ENCODE data around the gene MBLAC2.

MBLAC2 gene

GRCh38 chr5:90474235-90475107 is at the start of gene MBLAC2, which contains the start of gene POLR3G:
MBLAC2 (minus strand) TSS chr5:90474771; CDS start chr5:90474292, 479 bp downstream.
POLR3G (plus strand) TSS chr5:90474864; CDS start chr5:90485568, 10,704 bp downstream.
- peak; percentile 93 for DNase-seq

- no peak for DNase-seq
Measured at GRCh38 chr5:90519081-90519480, 44.5 kb upstream of the MBLAC2 start.

GRCh38 chr5:90518661-90519060 is 44.1 kb upstream of the MBLAC2 start:
- no peak for DNase-seq

DNA sequence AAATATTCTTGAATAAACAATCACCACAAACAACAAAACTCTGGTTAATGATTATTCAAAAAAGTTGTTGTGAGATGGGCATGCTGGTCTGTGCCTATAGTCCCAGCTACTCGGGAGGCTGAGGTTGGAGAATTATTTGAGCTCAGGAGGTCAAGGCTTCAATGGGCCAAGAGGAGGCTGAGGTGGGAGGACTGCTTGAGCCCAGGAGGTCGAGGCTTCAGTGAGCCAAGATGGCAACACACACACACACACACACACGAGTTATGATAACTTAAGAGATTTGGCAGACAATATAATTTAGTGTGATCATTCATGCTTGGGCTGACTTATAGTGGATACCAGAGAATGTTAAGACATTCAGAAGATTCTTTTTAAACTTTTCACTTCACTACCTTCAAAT is 39.9 kb upstream of the MBLAC2 start:
- DNase-seq, result no peak

GRCh38 chr5:90510438-90510837 is 35.9 kb upstream of the MBLAC2 start:
- no peak for DNase-seq

DNA sequence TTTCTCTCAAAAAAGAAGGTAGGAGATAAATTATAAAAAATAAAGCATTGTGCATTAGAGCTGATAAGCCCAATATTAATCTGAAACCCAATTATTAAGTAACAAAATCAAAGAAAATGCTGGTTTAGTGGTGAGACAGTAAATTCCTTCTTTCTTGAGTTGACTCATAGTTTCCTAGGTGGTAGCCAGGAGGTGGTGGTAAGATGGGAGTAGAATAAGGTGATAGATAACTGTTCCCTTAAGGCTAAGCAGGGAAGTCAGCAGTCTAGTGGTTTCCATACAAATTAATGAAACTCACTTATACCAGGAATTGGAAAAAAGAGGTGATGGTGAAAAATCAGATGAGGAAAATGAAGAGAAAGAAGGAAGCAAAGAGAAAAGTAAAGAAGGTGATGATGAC is 31.6 kb upstream of the MBLAC2 start:
- no peak for DNase-seq

DNA sequence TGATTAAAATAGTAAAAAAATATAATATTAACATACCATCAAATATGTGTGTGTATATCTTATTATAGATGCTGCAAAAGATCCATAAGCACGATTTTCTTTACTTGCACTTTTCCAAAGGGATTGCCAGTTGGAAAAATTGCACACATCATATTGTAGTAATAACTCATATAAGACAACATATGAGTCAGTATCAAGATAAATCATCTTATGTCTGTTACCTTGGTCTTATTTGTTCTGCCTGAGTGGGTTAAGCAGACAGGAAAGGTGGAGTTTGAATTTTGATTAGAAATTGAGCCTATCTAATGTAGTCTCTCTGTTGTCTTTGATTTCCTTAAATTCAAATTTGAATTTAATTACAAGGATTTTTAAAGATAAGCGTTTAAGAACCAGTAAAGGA is 30.2 kb upstream of the MBLAC2 start:
- DNase-seq, result no peak

DNA sequence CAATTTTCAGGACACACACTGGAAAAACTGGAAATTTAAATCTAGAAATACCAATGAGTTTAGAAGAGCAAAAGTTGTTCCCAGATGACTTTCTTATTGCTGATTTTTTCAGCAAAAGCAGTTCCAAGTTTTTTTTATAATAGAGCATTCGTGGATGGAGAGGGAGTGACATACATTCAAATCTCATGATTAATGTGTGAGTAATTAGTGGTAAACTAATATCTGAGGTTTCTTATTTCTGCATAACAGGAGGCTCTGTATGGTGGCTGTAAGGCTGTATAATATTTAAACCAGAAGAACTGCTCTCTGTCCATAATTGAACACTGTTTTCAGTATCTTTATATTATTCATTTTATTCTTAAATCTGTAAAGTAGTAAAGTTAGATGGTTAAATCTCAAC is 29.0 kb upstream of the MBLAC2 start:
- no peak for DNase-seq

GRCh38 chr5:90495146-90495545 is 20.6 kb upstream of the MBLAC2 start:
- DNase-seq, result no peak

DNA sequence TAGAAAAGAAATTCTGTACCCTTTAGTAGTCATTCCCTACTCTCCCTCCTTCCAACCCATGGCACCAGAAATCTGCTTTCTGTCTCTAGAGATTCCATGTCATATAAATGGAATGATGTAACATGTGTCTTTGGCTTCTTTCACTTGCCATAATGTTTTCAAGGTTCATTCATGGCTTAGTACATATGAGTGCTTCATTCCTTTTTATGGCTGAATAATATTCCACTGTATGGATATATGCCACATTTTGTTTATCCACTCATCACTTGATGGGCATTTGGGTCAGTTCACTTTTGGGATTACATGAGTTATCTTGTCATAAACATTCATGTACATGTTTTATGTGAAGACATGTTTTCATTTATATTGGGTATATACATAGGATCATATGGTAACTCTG is 19.5 kb upstream of the MBLAC2 start:
- no peak for DNase-seq

DNA sequence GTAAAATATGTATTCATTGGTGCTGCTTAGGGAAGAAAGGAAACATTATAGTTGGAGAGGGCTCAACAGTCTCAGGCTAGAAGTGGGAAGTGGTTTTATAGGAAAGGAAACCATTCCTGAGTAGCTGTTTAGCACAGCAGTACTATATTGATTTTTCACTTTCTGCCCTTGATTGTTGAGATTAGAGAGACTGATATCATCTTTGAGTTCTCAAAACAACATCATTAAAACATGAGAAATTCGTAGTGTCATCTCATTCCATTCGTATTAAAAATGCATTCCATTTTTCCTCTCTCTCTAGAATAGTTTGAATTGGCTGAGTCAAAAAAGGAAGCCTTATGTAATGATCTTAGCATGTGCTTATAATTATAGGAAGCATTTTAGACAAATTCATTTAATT is 14.2 kb upstream of the MBLAC2 start:
- DNase-seq, result no peak

- DNase-seq, result no peak
Measured at GRCh38 chr5:90484540-90484939, 10.0 kb upstream of the MBLAC2 start.

DNA sequence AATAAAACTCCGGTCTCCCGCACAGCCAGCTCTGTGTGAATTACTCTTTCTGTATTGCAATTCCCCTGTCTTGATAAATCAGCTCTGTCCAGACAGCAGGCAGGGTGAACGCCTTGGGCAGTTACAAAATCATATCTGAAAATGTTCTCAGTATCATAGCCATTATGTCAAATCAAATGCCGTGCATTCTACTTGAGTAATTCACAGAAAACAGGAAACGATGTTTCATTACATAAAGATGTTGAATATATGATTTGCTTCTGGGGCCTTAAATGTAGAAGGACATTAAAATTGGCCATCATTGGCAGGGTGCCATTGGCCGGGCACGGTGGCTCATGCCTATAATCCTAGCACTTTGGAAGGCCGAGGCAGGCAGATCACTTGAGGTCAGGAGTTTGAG is 8.6 kb upstream of the MBLAC2 start:
- no peak for DNase-seq

DNA sequence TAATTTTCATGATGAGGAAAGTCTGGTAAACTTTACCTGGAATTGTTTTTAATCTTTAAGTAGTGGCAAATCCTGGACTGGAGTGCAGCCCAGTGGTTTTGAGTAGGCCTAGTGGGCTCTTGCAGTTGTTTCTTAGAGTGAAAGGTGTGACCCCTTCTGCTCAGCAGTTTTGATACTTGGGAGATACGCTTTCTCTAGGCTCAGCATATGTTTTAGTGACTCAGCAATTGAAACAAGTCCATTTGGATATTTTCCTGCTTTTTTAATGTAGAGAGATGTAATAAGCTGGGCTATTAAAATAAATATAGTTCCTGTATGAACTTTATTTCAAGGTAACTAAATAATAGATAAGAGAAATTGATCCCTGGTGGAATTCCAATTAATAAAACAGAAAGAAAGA is 6.1 kb upstream of the MBLAC2 start:
- no peak for DNase-seq

GRCh38 chr5:90479611-90480385 is 5.2 kb upstream of the MBLAC2 start:
- DNase-seq, result no peak

GRCh38 chr5:90477621-90478215 is 3.1 kb upstream of the MBLAC2 start:
- DNase-seq, result no peak

GRCh38 chr5:90477073-90477472 is 2.5 kb upstream of the MBLAC2 start:
- no peak for DNase-seq

- DNase-seq, result no peak
Measured at GRCh38 chr5:90476391-90476790, 1.8 kb upstream of the MBLAC2 start.

DNA sequence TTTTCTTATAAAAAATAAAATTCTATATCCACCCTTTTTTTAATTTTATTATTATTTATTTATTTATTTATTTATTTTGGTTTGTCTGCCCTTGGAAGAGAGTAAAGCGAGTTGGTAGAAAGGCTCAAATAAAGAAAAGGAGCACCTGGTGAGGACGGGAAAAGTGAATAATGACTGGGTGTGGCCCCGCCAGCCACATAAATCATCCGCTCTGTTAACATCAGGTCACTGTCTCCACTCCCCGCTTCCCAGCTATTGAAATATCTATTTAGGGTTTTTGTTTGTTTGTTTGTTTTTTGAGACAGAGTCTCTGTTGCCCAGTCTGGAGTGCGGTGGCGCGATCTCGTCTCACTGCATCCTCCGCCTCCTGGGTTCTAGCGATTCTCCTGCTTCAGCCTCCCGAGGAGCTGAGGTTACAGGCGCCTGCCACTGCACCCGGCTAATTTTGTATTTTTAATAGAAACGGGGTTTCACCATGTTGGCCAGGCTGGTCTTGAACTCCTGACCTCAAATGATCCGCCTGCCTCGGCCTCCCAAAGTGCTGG is 937 bp upstream of the MBLAC2 start:
- DNase-seq, result no peak

DNA sequence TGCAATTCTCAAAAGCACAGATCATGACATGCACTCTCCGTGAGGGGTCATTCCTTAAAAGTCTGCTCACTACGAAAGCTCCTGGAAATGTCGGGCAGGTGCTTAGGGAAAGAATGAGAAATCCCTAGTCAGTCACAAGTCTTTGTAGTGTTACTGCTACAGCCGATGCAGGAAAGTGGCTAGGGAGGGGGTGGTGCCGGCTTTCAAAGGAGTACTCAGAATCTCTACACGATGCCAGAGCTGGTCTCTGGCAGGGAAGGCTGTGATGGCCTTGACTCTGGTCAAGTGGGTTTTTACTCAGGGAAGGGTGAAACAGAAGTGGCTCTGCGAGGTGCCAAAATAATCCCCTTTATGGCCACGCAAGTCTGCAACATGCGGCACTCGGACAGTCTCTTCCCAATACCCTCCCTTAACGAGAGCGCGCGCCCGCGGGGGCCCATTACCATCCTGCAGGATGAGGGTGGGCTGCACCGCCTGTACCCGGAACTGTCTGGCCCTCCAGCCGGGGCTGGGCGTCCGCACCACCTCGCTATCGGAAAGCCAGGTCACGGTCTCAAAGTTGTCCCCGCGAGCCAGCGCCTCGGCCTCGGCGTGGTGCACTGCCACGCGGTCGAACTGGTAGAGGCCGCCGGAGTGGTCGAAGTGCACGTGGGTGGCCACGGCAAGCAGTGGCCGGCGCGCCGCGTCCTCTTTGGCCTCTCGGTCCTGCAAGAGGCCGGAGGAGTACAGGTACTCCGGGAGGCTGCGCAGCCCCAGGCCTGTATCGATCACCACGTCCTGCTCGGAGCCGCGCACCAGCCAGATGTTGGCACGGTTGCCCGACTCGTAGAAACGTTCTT is 956 bp downstream of the MBLAC2 start:
- peak; percentile 32 for DNase-seq

GRCh38 chr5:90472783-90473395 is 1.7 kb downstream of the MBLAC2 start:
- DNase-seq, result no peak

DNA sequence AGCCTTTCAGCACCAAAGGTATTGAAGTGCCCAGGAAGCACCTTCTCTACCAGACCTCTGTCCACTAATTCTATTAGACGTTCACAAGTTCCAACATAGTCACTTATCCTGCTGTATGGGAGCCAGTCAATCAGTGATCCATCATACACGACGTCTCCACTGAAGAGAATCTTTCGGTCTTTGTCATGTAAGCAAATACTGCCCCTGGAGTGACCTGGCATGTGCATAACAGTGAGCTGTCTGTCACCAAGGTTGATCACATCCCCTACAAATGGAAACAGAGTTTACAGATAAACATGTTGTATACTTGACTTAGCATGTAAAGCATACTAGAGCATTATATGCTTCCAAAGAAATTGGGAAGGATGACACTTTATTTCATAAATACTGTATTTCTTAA is 13.3 kb downstream of the MBLAC2 start:
- DNase-seq, result no peak

Data from activated T-cell treated with anti-CD3 and anti-CD28 coated beads, Interleukin-2, amount 50 U/mL, for 1 hour (primary cell).